IgD-negative memory B cell (primary cell): ENCODE measurements around the gene ARHGEF17. TPM values are rescaled to one million over a fixed set of nuclear protein-coding genes. Genes with fewer than 3 reads are reported as not detected.

ENCODE experiments used
- H3K27ac Mint-ChIP-seq, 3 donors: one replicate each; pipeline ENCODE4 v1.8.0; 2020 to 2022; ENCODE audit warnings: mild to moderate bottlenecking in 3 of 3, mixed read lengths in 3 of 3, moderate library complexity in 1 of 3
- H3K27me3 Mint-ChIP-seq: one replicate; pipeline ENCODE4 v1.8.0; 2021; ENCODE audit warnings: mixed read lengths
- H3K36me3 Mint-ChIP-seq: one replicate; pipeline ENCODE4 v1.8.0; 2020; ENCODE audit warnings: mild to moderate bottlenecking, mixed read lengths
- H3K4me1 Mint-ChIP-seq, 3 donors: one replicate each; pipeline ENCODE4 v1.8.0; 2020 to 2022; ENCODE audit warnings: mixed read lengths in 3 of 3, mild to moderate bottlenecking in 1 of 3
- H3K4me3 Mint-ChIP-seq, 4 donors: one replicate each; pipeline ENCODE4 v1.8.0; 2020 to 2022; ENCODE audit warnings: mild to moderate bottlenecking in 4 of 4, mixed read lengths in 4 of 4, moderate library complexity in 3 of 4
- H3K9me3 Mint-ChIP-seq, 3 donors: one replicate each; pipeline ENCODE4 v1.8.0; 2020 to 2021; ENCODE audit warnings: mixed read lengths in 3 of 3, mild to moderate bottlenecking in 1 of 3
- polyA plus RNA-seq: library from polyadenylated mRNA; unstranded; fragments of 300-500 nt; fragmentation: Illumina TruSeq; gene quantifications from one replicate; pipeline ENCODE4 v1.2.3, GENCODE V29; 2021

The ARHGEF17 gene
- polyA plus RNA-seq, 1 donor from 2014 or later, result not detected

DNA sequence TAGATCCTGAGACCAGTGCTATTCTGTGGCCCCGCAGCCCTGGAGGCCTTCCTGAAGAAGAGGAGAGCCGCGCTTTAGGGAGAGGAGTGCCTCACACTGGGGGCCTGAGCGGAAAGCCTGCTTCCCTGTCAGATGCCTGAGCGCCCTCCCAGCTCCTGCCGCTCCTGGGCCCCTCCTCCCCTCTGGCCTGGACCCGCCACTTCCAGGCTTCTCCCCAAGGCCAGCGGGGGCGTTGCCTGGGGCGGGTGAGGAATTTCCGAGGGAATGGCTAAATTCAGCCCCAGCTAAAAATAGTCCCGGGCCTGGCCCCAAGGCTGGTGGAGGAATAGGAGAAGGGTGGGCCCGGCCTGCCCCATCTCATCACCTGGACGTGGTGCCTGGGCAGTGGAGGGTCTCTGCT lies 15.4 kb downstream of the ARHGEF17 start:
- peaks cover 0 to 1% (median 0%) of the 10 kb centered on the region in 3 donors for H3K9me3 Mint-ChIP-seq

DNA sequence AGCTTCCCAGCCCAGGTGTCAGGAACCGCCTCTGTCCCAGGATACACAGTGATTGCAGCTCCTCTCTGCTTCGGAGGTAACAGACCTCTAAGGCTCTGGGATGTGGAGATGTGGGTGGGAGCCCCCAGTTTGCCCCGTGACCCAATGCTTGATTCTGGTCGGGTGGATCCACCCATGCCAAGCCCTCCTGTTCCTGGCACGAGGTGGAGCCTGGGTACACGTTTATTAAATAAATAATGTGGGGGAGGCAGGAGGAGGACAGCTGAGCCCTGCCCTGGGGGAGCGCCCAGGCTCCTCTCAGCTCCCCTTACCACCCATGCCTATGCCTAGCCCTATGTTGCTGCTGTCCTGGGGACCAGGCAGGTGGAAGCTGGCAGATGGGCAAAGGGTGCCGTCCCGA lies 16.0 kb downstream of the ARHGEF17 start:
- H3K4me3 Mint-ChIP-seq, result no peak overlapping the region
- H3K27me3 Mint-ChIP-seq, result peaks cover 2% of the 10 kb centered on the region
- H3K36me3 Mint-ChIP-seq, result peaks cover 3% of the 10 kb centered on the region
- H3K9me3 Mint-ChIP-seq, result peaks cover 0 to 1% (median 0%) of the 10 kb centered on the region in 3 donors
- no peak overlapping the region for H3K27ac Mint-ChIP-seq
- peaks cover 12 to 21% (median 20%) of the 10 kb centered on the region in 3 donors for H3K4me1 Mint-ChIP-seq

More for the DNA sequence above, 15.4 kb downstream of the ARHGEF17 start:
- H3K27ac Mint-ChIP-seq, result no peak overlapping the region
- peaks cover 3% of the 10 kb centered on the region for H3K36me3 Mint-ChIP-seq
- peaks cover 12 to 21% (median 20%) of the 10 kb centered on the region in 3 donors for H3K4me1 Mint-ChIP-seq
- H3K27me3 Mint-ChIP-seq, result peaks cover 2% of the 10 kb centered on the region
- no peak overlapping the region for H3K4me3 Mint-ChIP-seq

DNA sequence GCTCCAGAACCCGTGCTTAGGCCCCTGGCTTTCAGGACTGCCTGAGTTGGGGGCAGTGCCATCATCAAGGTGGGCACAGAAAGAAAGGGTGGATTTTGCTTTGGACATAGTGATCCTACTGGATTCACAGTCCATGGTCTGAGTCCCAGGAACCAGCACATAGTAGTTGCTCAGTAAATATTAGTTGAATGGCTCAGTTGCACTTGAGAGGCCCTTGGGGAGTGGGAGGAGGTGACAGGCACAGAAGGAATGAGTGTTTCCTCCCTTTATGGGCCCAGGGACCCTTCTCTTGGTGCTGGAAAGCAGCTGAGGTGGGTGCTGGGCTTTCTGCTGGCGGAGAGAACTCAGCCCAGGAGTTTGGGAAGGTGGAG lies 16.6 kb downstream of the ARHGEF17 start:
- Mint-ChIP-seq H3K27ac (no peak overlapping the region), H3K27me3 (peaks cover 2% of the 10 kb centered on the region), H3K4me3 (peak overlapping the region in 2 of 4 donors; percentile 9 to 49), H3K9me3 (peaks cover 0 to 1% (median 0%) of the 10 kb centered on the region in 3 donors), H3K36me3 (peaks cover 1% of the 10 kb centered on the region), H3K4me1 (peaks cover 12 to 21% (median 20%) of the 10 kb centered on the region in 3 donors)

GRCh38 chr11:73325036-73325981 lies 17.2 kb downstream of the ARHGEF17 start:
- Mint-ChIP-seq H3K9me3 (peaks cover 0 to 1% (median 0%) of the 10 kb centered on the region in 3 donors), H3K4me3 (peak overlapping the region in 1 of 4 donors; percentile 56), H3K36me3 (no peaks in the 10 kb centered on the region), H3K27me3 (peaks cover 2% of the 10 kb centered on the region), H3K27ac (no peak overlapping the region), H3K4me1 (peaks cover 12 to 21% (median 20%) of the 10 kb centered on the region in 3 donors)

DNA sequence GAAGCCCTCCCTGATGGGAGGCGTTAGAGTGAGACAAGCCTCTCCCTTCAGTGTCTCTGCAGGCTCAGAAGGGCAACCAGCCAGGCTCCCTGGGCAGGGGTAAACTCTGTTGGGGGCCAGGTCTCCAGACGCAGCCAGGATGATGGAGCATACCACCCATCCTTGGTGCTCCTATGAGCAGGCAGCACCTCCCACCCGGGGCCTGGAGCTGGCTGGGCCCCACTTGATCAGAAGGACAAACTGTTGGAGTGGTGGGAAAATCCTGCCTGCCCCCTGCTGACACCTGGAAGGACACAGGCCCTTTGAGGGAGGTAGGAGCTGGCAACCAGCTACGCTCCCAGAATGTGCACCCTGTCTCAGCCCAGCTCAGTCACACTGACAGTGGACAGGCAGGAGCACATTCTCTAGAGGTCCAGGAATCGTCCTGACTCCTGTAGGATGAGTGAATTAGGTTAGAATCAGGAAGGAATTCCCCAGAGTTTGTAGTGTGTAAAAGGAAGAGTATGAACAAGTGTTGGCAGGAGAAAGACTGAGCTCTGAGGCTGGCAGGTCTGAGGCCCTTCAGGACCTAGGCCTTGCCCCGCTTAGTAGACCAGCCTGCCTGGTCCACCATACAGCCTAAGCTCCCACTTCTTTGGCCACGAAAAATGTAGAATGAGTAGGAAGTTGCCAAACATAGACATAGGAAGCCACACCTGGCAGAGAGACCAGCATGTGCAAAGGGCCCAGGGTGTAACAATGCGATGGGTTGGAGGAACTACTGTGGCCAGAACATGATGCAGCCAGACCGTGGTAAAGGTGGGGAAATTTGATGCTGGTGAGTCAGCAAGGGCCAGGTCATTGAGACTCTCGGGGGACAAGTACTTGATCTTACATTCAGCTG lies 19.1 kb downstream of the ARHGEF17 start:
- peaks cover 10 to 19% (median 16%) of the 10 kb centered on the region in 3 donors for H3K4me1 Mint-ChIP-seq
- no peak overlapping the region for H3K27ac Mint-ChIP-seq
- H3K9me3 Mint-ChIP-seq, result peaks cover 0 to 1% (median 0%) of the 10 kb centered on the region in 3 donors
- no peaks in the 10 kb centered on the region for H3K36me3 Mint-ChIP-seq
- H3K27me3 Mint-ChIP-seq, result no peaks in the 10 kb centered on the region
- peak overlapping the region in 1 of 4 donors; percentile 13 for H3K4me3 Mint-ChIP-seq

- Mint-ChIP-seq H3K27ac (no peak overlapping the region), H3K9me3 (peaks cover 0 to 1% (median 0%) of the 10 kb centered on the region in 3 donors), H3K36me3 (no peaks in the 10 kb centered on the region), H3K4me3 (peak overlapping the region in 1 of 4 donors; percentile 13), H3K4me1 (peaks cover 8 to 14% (median 12%) of the 10 kb centered on the region in 3 donors), H3K27me3 (no peaks in the 10 kb centered on the region)
These were observed 19.8 kb downstream of the ARHGEF17 start for GRCh38 chr11:73327812-73328364.

GRCh38 chr11:73330569-73331093 lies 22.6 kb downstream of the ARHGEF17 start:
- peaks cover 2 to 4% (median 4%) of the 10 kb centered on the region in 3 donors for H3K4me1 Mint-ChIP-seq
- H3K4me3 Mint-ChIP-seq, result no peak overlapping the region
- no peaks in the 10 kb centered on the region for H3K36me3 Mint-ChIP-seq
- peaks cover 0 to 1% (median 0%) of the 10 kb centered on the region in 3 donors for H3K9me3 Mint-ChIP-seq
- H3K27me3 Mint-ChIP-seq, result peaks cover 2% of the 10 kb centered on the region
- peak overlapping the region in 1 of 3 donors; percentile 52 for H3K27ac Mint-ChIP-seq

GRCh38 chr11:73331138-73331916 lies 23.3 kb downstream of the ARHGEF17 start:
- H3K4me3 Mint-ChIP-seq, result no peak overlapping the region
- H3K27me3 Mint-ChIP-seq, result peaks cover 2% of the 10 kb centered on the region
- peaks cover 0 to 2% (median 0%) of the 10 kb centered on the region in 3 donors for H3K4me1 Mint-ChIP-seq
- no peak overlapping the region for H3K27ac Mint-ChIP-seq
- peaks cover 0 to 1% (median 0%) of the 10 kb centered on the region in 3 donors for H3K9me3 Mint-ChIP-seq
- no peaks in the 10 kb centered on the region for H3K36me3 Mint-ChIP-seq

GRCh38 chr11:73333173-73333572 lies 25.1 kb downstream of the ARHGEF17 start:
- no peaks in the 10 kb centered on the region for H3K36me3 Mint-ChIP-seq
- H3K9me3 Mint-ChIP-seq, result no peaks in the 10 kb centered on the region
- no peak overlapping the region for H3K4me3 Mint-ChIP-seq
- H3K27ac Mint-ChIP-seq, result peak overlapping the region in 1 of 3 donors; percentile 79
- peaks cover 2% of the 10 kb centered on the region for H3K27me3 Mint-ChIP-seq
- no peaks in the 10 kb centered on the region for H3K4me1 Mint-ChIP-seq

GRCh38 chr11:73333640-73334383 lies 25.7 kb downstream of the ARHGEF17 start:
- no peaks in the 10 kb centered on the region for H3K4me1 Mint-ChIP-seq
- H3K27me3 Mint-ChIP-seq, result peaks cover 2% of the 10 kb centered on the region
- H3K27ac Mint-ChIP-seq, result peak overlapping the region in 1 of 3 donors; percentile 73
- no peaks in the 10 kb centered on the region for H3K9me3 Mint-ChIP-seq
- H3K36me3 Mint-ChIP-seq, result peaks cover under 1% of the 10 kb centered on the region
- no peak overlapping the region for H3K4me3 Mint-ChIP-seq

GRCh38 chr11:73334384-73335203 lies 26.5 kb downstream of the ARHGEF17 start:
- Mint-ChIP-seq H3K4me3 (no peak overlapping the region), H3K27me3 (peaks cover 2% of the 10 kb centered on the region), H3K9me3 (no peaks in the 10 kb centered on the region), H3K27ac (peak overlapping the region in 1 of 3 donors; percentile 73), H3K4me1 (no peaks in the 10 kb centered on the region), H3K36me3 (peaks cover 2% of the 10 kb centered on the region)

DNA sequence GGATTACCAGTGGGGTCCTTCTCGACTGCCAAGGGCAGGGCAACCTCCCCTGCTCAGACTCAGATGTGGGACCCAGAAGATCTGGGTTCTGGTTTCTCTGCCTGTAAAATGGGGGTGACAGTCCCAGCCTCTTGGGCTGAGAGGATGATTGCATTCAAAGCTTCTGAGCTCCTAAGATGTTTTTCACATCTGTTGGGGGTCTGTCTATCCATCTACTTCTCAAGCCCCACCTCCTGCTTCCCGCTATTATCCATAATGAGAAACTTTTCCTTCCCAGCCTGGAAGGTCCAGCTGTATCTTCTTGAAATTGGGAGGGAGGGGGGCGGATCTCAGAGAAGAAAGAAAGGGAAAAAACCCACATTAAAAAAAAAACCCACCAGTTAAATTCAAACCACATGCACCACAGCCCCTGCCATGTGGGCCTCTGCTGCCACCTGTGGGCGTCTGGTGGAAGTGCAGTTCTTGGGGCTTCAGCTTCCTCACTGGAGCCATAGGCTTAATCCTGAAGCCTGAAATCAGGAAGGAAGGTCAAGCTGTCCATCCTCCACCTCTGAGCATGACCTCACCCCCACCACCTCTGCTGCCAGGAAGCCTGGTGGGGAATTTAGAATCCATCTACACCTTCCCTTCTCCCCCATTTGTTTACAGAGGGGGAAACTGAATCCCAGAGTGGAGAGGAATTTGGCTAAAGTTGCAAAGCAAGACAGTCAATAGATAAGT lies 27.3 kb downstream of the ARHGEF17 start:
- Mint-ChIP-seq H3K9me3 (no peaks in the 10 kb centered on the region), H3K27ac (peak overlapping the region in 1 of 3 donors; percentile 57), H3K27me3 (peaks cover 2% of the 10 kb centered on the region), H3K4me1 (no peaks in the 10 kb centered on the region), H3K36me3 (peaks cover 2% of the 10 kb centered on the region), H3K4me3 (no peak overlapping the region)
